Upper lobe of left lung (tissue), 4 donors: ENCODE measurements around the gene ELF1.

Source experiments
- EP300 ChIP-seq, 4 donors: sonication (generic); formaldehyde crosslinking; IDR thresholded peaks; one replicate each; pipeline ENCODE4 v1.5.1; 2017; ENCODE audit warnings: antibody characterized with exemption in 4 of 4, control low read depth in 2 of 4
- POLR2A ChIP-seq, 4 donors: fragments of 450-650 bp; IDR thresholded peaks; one replicate each; pipeline ENCODE4 v1.5.1; 2016 to 2017; ENCODE audit warnings: antibody characterized with exemption in 4 of 4, mild to moderate bottlenecking in 2 of 4
- POLR2AphosphoS5 ChIP-seq, 2 donors: sonication (generic); formaldehyde crosslinking; IDR thresholded peaks; one replicate each; pipeline ENCODE4 v1.5.1; 2017; ENCODE audit warnings: antibody characterized with exemption in 2 of 2
- TF ChIP-seq, protein P1 (sequence below), 6 experiments: fragments of 450-650 bp in 4 of 6; fragments of 200-600 bp in 2 of 6; sonication (generic) in 2 of 6; IDR thresholded peaks; one replicate each; pipeline ENCODE4 v1.5.1; 2016 to 2019; ENCODE audit warnings: antibody characterized with exemption in 6 of 6

DNA sequence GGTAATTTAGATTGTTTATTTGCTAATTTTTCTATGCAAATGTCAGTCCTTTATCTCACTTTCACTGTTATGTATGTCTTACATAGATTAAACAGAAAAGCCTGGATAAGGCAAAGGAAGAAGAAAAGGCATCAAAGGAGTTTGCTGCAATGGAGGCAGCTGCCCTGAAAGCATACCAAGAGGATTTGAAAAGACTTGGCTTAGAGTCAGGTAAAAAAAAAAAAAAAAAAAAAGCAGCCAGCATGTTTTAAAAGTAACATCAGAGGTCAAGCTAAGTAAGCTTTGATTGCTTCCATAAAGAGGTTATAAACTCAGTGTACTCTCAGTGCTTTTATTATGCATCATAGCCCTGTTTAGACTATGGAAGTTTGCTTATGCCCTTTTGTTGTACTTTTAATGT, 46.0 kb upstream of the ELF1 start:
- TF ChIP-seq POLR2A (IDR thresholded peaks at IDR 0.05) (no peak), EP300 (IDR thresholded peaks at IDR 0.05) (no peak), POLR2AphosphoS5 (IDR thresholded peaks at IDR 0.05) (no peak)
- TF ChIP-seq, protein P1, sequence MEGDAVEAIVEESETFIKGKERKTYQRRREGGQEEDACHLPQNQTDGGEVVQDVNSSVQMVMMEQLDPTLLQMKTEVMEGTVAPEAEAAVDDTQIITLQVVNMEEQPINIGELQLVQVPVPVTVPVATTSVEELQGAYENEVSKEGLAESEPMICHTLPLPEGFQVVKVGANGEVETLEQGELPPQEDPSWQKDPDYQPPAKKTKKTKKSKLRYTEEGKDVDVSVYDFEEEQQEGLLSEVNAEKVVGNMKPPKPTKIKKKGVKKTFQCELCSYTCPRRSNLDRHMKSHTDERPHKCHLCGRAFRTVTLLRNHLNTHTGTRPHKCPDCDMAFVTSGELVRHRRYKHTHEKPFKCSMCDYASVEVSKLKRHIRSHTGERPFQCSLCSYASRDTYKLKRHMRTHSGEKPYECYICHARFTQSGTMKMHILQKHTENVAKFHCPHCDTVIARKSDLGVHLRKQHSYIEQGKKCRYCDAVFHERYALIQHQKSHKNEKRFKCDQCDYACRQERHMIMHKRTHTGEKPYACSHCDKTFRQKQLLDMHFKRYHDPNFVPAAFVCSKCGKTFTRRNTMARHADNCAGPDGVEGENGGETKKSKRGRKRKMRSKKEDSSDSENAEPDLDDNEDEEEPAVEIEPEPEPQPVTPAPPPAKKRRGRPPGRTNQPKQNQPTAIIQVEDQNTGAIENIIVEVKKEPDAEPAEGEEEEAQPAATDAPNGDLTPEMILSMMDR (IDR thresholded peaks at IDR 0.05): no peak
